Suprapubic skin (tissue), 4 donors: ENCODE results near the gene UNC5B. TPM values are rescaled to one million over a fixed set of nuclear protein-coding genes. Genes with fewer than 3 reads are reported as not detected.
"Not testable (repeated sequence)": the region's sequence is repeated elsewhere in the genome, so short reads cannot be mapped to it uniquely, and the experiment has no call there.

Experiments used
- DNase-seq, 2 donors: peaks; one replicate each; pipeline ENCODE4 v3.0.0-alpha.2; 2019; ENCODE audit warnings: low spot score in 2 of 2
- H3K27ac ChIP-seq: fragments of 200-600 bp; sonication (generic); one replicate; pipeline ENCODE4 v1.5.1; 2019
- H3K27me3 ChIP-seq: fragments of 200-600 bp; sonication (generic); one replicate; pipeline ENCODE4 v1.5.1; 2019
- H3K36me3 ChIP-seq: fragments of 200-600 bp; sonication (generic); one replicate; pipeline ENCODE4 v1.5.1; 2019
- H3K4me1 ChIP-seq: fragments of 200-600 bp; sonication (generic); one replicate; pipeline ENCODE4 v1.5.1; 2019
- H3K4me3 ChIP-seq: fragments of 200-600 bp; sonication (generic); one replicate; pipeline ENCODE4 v1.5.1; 2019; ENCODE audit warnings: mild to moderate bottlenecking
- H3K9me3 ChIP-seq: fragments of 200-600 bp; sonication (generic); one replicate; pipeline ENCODE4 v1.5.1; 2019
- CTCF ChIP-seq, 2 donors: fragments of 200-600 bp in 1 of 2; fragments of 450-650 bp in 1 of 2; sonication (generic) in 1 of 2; IDR thresholded peaks; one replicate each; pipeline ENCODE4 v1.5.1; 2016 to 2019; ENCODE audit warnings: antibody characterized with exemption in 2 of 2, mild to moderate bottlenecking in 1 of 2, moderate library complexity in 1 of 2
- EP300 ChIP-seq: sonication (generic); formaldehyde crosslinking; IDR thresholded peaks from one replicate; pipeline ENCODE4 v1.6.1; 2017; ENCODE audit warnings: antibody characterized with exemption
- POLR2A ChIP-seq, 2 donors: fragments of 450-650 bp; IDR thresholded peaks; one replicate each; pipeline ENCODE4 v1.6.1; 2017; ENCODE audit warnings: antibody characterized with exemption in 2 of 2, mild to moderate bottlenecking in 2 of 2, moderate library complexity in 2 of 2
- POLR2AphosphoS5 ChIP-seq, 3 donors: sonication (generic); formaldehyde crosslinking; IDR thresholded peaks; one replicate each; pipeline ENCODE4 v1.6.1; 2017; ENCODE audit warnings: antibody characterized with exemption in 3 of 3
- WGBS: methylation state at CpG from one replicate; pipeline ENCODE4 v1.1.5; 2018; 5-methylcytosine and 5-hydroxymethylcytosine counted together
- total RNA-seq, 4 donors: library from RNA; depleted of rRNA; stranded (reverse); fragments of >200 nt; gene quantifications; one replicate each; pipeline ENCODE4 v1.1.0, GENCODE V29; 2016

Gene UNC5B
- total RNA-seq, 4 donors from 2014 or later = 7.2 to 45.7 (median 14.7) TPM

- H3K4me1 ChIP-seq = peaks cover 47% of the 10 kb centered on the region
- TF ChIP-seq POLR2A (IDR thresholded peaks at IDR 0.05) (no peak), EP300 (no peak), CTCF (IDR thresholded peaks at IDR 0.05) (no peak), POLR2AphosphoS5 (IDR thresholded peaks at IDR 0.05) (no peak)
- WGBS = 100% methylated on average over 1 of the region's 1 CpG
- H3K36me3 ChIP-seq = no peaks in the 10 kb centered on the region
- no peaks in the 10 kb centered on the region for H3K9me3 ChIP-seq
- no peak overlapping the region for H3K27ac ChIP-seq
- DNase-seq = peak in 1 of 2 donors; percentile 38
- H3K27me3 ChIP-seq = peaks cover 7% of the 10 kb centered on the region
- no peak overlapping the region for H3K4me3 ChIP-seq
Observed at GRCh38 chr10:71216363-71216695, 4.0 kb downstream of the UNC5B start.

- peaks cover 45% of the 10 kb centered on the region for H3K4me1 ChIP-seq
- peak overlapping the region; percentile 56 for H3K4me3 ChIP-seq
- H3K9me3 ChIP-seq = no peaks in the 10 kb centered on the region
- H3K36me3 ChIP-seq = no peaks in the 10 kb centered on the region
- WGBS = 36% methylated on average over 6 of the region's 8 CpGs
- no peak overlapping the region for H3K27ac ChIP-seq
- peak in 1 of 2 donors; percentile 50 for DNase-seq
- H3K27me3 ChIP-seq = peaks cover 3% of the 10 kb centered on the region
- TF ChIP-seq POLR2A (IDR thresholded peaks at IDR 0.05) = no peak
- TF ChIP-seq EP300 = no peak
- TF ChIP-seq CTCF (IDR thresholded peaks at IDR 0.05) = no peak
- TF ChIP-seq POLR2AphosphoS5 (IDR thresholded peaks at IDR 0.05) = no peak
Observed at GRCh38 chr10:71216751-71217265, 4.4 kb downstream of the UNC5B start.

- no peak for TF ChIP-seq CTCF (IDR thresholded peaks at IDR 0.05)
- no peak for TF ChIP-seq EP300
- TF ChIP-seq POLR2AphosphoS5 (IDR thresholded peaks at IDR 0.05) = no peak
- no peak for TF ChIP-seq POLR2A (IDR thresholded peaks at IDR 0.05)
- H3K9me3 ChIP-seq = no peaks in the 10 kb centered on the region
- H3K4me3 ChIP-seq = peak overlapping the region; percentile 56
- peak in 1 of 2 donors; percentile 78 for DNase-seq
- WGBS = 4% methylated on average over 50 of the region's 57 CpGs
- no peaks in the 10 kb centered on the region for H3K36me3 ChIP-seq
- H3K27ac ChIP-seq = no peak overlapping the region
- peaks cover 3% of the 10 kb centered on the region for H3K27me3 ChIP-seq
- H3K4me1 ChIP-seq = peaks cover 40% of the 10 kb centered on the region
Observed at GRCh38 chr10:71217266-71218045, 5.1 kb downstream of the UNC5B start.

DNA sequence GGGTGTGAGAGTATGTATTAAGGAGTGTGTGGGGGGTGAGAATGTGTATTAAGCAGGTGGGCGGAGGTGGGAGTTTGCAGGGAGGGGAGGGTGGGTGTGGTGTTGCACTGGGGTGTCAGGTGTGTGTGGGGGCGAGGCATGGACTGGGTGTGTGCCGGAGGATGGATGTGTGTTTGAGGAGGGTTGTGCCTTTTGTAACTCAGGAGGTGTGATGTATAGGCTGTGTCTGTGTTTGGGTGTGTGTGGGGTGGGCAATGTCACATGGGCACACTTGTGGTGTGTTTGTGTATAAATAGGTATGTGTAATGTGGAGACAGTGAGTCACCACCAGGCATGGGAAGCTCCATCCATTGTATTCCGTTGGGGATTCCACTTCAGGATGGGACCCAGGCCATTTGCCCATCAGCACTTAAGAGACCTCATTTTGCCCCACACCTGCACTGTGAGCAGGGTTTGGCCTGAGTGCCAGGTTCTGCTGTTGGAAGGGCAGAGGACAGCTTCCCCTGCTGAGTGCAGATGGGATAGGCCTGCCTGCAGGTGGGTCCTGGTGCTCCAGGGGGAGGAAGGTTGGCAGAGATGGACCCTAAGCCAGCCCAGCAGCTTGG is 5.8 kb downstream of the UNC5B start:
- peaks cover 3% of the 10 kb centered on the region for H3K27me3 ChIP-seq
- H3K27ac ChIP-seq = no peak overlapping the region
- H3K9me3 ChIP-seq = no peaks in the 10 kb centered on the region
- peak overlapping the region; percentile 56 for H3K4me3 ChIP-seq
- H3K36me3 ChIP-seq = no peaks in the 10 kb centered on the region
- TF ChIP-seq CTCF (IDR thresholded peaks at IDR 0.05) (no peak), POLR2AphosphoS5 (IDR thresholded peaks at IDR 0.05) (no peak), POLR2A (IDR thresholded peaks at IDR 0.05) (no peak), EP300 (no peak)
- peak in 1 of 2 donors; percentile 45 for DNase-seq
- H3K4me1 ChIP-seq = peaks cover 35% of the 10 kb centered on the region
- WGBS = 57% methylated on average over 4 of the region's 4 CpGs

- peak in 1 of 2 donors; percentile 41 for DNase-seq
- peaks cover 32% of the 10 kb centered on the region for H3K4me1 ChIP-seq
- H3K4me3 ChIP-seq = no peak overlapping the region
- H3K9me3 ChIP-seq = no peaks in the 10 kb centered on the region
- H3K27ac ChIP-seq = no peak overlapping the region
- TF ChIP-seq EP300 (no peak), CTCF (IDR thresholded peaks at IDR 0.05) (no peak), POLR2AphosphoS5 (IDR thresholded peaks at IDR 0.05) (no peak), POLR2A (IDR thresholded peaks at IDR 0.05) (no peak)
- WGBS = 96% methylated on average over 3 of the region's 5 CpGs
- peaks cover 3% of the 10 kb centered on the region for H3K27me3 ChIP-seq
- no peaks in the 10 kb centered on the region for H3K36me3 ChIP-seq
Observed at GRCh38 chr10:71218651-71219050, 6.3 kb downstream of the UNC5B start.

GRCh38 chr10:71219236-71219917 is 7.0 kb downstream of the UNC5B start:
- peak in 1 of 2 donors; percentile 52 for DNase-seq
- not testable (repeated sequence) for H3K27me3 ChIP-seq, H3K9me3 ChIP-seq, H3K27ac ChIP-seq, H3K36me3 ChIP-seq, H3K4me3 ChIP-seq
- peaks cover 25% of the 10 kb centered on the region for H3K4me1 ChIP-seq
- 93% methylated on average over 7 of the region's 7 CpGs for WGBS
